B cell (primary cell): ENCODE data around the gene ALKBH5. TPM values are rescaled to one million over a fixed set of nuclear protein-coding genes. Genes with fewer than 3 reads are reported as not detected.

Experiments
- ATAC-seq: fragments of 200-7000 bp; cut with Tn5 transposase; one replicate; pipeline ENCODE4 v1.10.0; 2021; ENCODE audit warnings: low read depth, mild to moderate bottlenecking, moderate number of reproducible peaks, moderate library complexity
- CTCF ChIA-PET: fragments of 350-600 bp; sonication (Branson Sonifier 250); formaldehyde crosslinking; loops from one replicate; lab custom pipeline; 2021; ENCODE audit warnings: antibody characterized with exemption, inconsistent platforms; lab: Charles Lee
- POLR2A ChIA-PET: fragments of 350-600 bp; sonication (Branson Sonifier 250); formaldehyde crosslinking; loops from one replicate; lab custom pipeline; 2021; ENCODE audit warnings: antibody characterized with exemption; lab: Charles Lee
- DNase-seq: peaks from one replicate; pipeline ENCODE4 v3.0.0; 2013
- H2AFZ ChIP-seq: 2 replicates; pipeline ENCODE4 v1.6.1; 2012; ENCODE audit warnings: mild to moderate bottlenecking, low read depth, low read length; ENCODE audit not compliant: insufficient read depth, poor library complexity, severe bottlenecking
- H3K27ac ChIP-seq, 2 donors: 1 replicate in 1 of 2; 2 replicates in 1 of 2; pipeline ENCODE4 v1.5.1; 2012 to 2013; ENCODE audit warnings: low read length in 2 of 2, mild to moderate bottlenecking in 2 of 2, moderate library complexity in 1 of 2
- H3K27me3 ChIP-seq, 4 experiments: fragments of 200-600 bp in 1 of 4; sonication (generic) in 1 of 4; replicated peaks in 1 of 4; 1 replicate in 2 of 4; 2 replicates in 2 of 4; pipeline versions ENCODE4 v1.6.1 to v1.7.0; 2013 to 2016; ENCODE audit warnings: low read length in 3 of 4, mild to moderate bottlenecking in 2 of 4, mixed read lengths in 1 of 4, moderate library complexity in 1 of 4; ENCODE audit not compliant: insufficient read depth in 4 of 4, control insufficient read depth in 3 of 4; ENCODE audit errors: control extremely low read depth in 1 of 4
- H3K36me3 ChIP-seq, 2 experiments: replicated peaks in 1 of 2; 1 replicate in 1 of 2; 2 replicates in 1 of 2; pipeline versions ENCODE4 v1.6.1 to v1.7.1; 2013; ENCODE audit warnings: low read length in 1 of 2; ENCODE audit not compliant: insufficient read depth in 2 of 2, control insufficient read depth in 1 of 2; ENCODE audit errors: control extremely low read depth in 1 of 2, extremely low read depth in 1 of 2
- H3K4me1 ChIP-seq, 2 donors: fragments of 200-600 bp in 1 of 2; sonication (generic) in 1 of 2; 1 replicate in 1 of 2; 2 replicates in 1 of 2; pipeline versions ENCODE4 v1.5.1 to v1.6.1; 2013 to 2017; ENCODE audit warnings: low read length in 2 of 2; ENCODE audit not compliant: control insufficient read depth in 2 of 2, insufficient read depth in 2 of 2
- H3K4me2 ChIP-seq: replicated peaks from 2 replicates; pipeline ENCODE3; 2012; ENCODE audit warnings: mild to moderate bottlenecking, low read depth, low read length; ENCODE audit not compliant: poor library complexity, severe bottlenecking
- H3K4me3 ChIP-seq, 5 experiments: fragments of 200-600 bp in 1 of 5; sonication (generic) in 1 of 5; 1 replicate in 3 of 5; 2 replicates in 2 of 5; pipeline versions ENCODE4 v1.5.1 to v1.7.0; 2011 to 2016; ENCODE audit warnings: low read length in 4 of 5, mild to moderate bottlenecking in 4 of 5, low read depth in 2 of 5, control low read depth in 1 of 5, moderate library complexity in 1 of 5; ENCODE audit not compliant: insufficient read depth in 1 of 5; ENCODE audit errors: control extremely low read depth in 1 of 5, extremely low read depth in 1 of 5
- H3K79me2 ChIP-seq: fragments of 200-600 bp; sonication (generic); one replicate; pipeline ENCODE4 v1.6.0; 2016; ENCODE audit warnings: low read length; ENCODE audit not compliant: control insufficient read depth, insufficient read depth
- H3K9ac ChIP-seq: fragments of 200-600 bp; sonication (generic); 2 replicates; pipeline ENCODE4 v1.6.1; 2017; ENCODE audit warnings: mild to moderate bottlenecking, low read length, moderate library complexity
- H3K9me3 ChIP-seq, 3 donors: one replicate each; pipeline versions ENCODE4 v1.6.1 to v1.7.1; 2013; ENCODE audit warnings: low read length in 2 of 3; ENCODE audit not compliant: control insufficient read depth in 2 of 3, insufficient read depth in 1 of 3; ENCODE audit errors: control extremely low read depth in 1 of 3
- H4K20me1 ChIP-seq: 2 replicates; pipeline ENCODE4 v1.6.0; 2012; ENCODE audit warnings: mild to moderate bottlenecking, low read length; ENCODE audit not compliant: insufficient read depth, control insufficient read depth, poor library complexity, severe bottlenecking
- H3K27ac Mint-ChIP-seq: one replicate; pipeline ENCODE4 v1.8.0; 2021; ENCODE audit warnings: mixed read lengths
- H3K27me3 Mint-ChIP-seq: one replicate; pipeline ENCODE4 v1.8.0; 2021; ENCODE audit warnings: mixed read lengths
- H3K4me1 Mint-ChIP-seq: one replicate; pipeline ENCODE4 v1.8.0; 2021; ENCODE audit warnings: mixed read lengths
- H3K4me3 Mint-ChIP-seq: one replicate; pipeline ENCODE4 v1.8.0; 2021; ENCODE audit warnings: mixed read lengths
- H3K9me3 Mint-ChIP-seq: one replicate; pipeline ENCODE4 v1.8.0; 2022; ENCODE audit warnings: mixed read lengths; ENCODE audit not compliant: insufficient read depth
- CTCF ChIP-seq: fragments of 200-600 bp; IDR thresholded peaks from one replicate; pipeline ENCODE4 v1.8.0; 2022; ENCODE audit warnings: antibody characterized with exemption, mild to moderate bottlenecking
- EZH2 ChIP-seq: IDR thresholded peaks from 2 replicates; pipeline ENCODE4 v1.6.1; 2012; ENCODE audit warnings: borderline replicate concordance, low read depth, mild to moderate bottlenecking, moderate library complexity, low read length; ENCODE audit not compliant: insufficient read depth, poor library complexity, severe bottlenecking
- WGBS: methylation state at CpG from one replicate; pipeline ENCODE4 v1.1.5; 2013; ENCODE audit warnings: missing lambda C conversion rate; ENCODE audit not compliant: insufficient coverage; 5-methylcytosine and 5-hydroxymethylcytosine counted together
- intact Hi-C: fragments of 100-400 bp; cut with micrococcal nuclease; formaldehyde crosslinking; loops from one replicate; pipeline ENCODE4 v1.10.0; 2022
- polyA plus RNA-seq: library from polyadenylated mRNA; depleted of rRNA; stranded (reverse); fragments of >200 nt; gene quantifications from 2 replicates; pipeline ENCODE4 v1.2.3, GENCODE V29; 2012
- total RNA-seq, 2 donors: library from RNA; stranded (reverse); fragments of 120-200 nt in 1 of 2; gene quantifications; 1 replicate in 1 of 2; 2 replicates in 1 of 2; pipeline versions ENCODE4 v1.2.3 to v1.2.4, GENCODE V29; 2013 to 2022

Gene ALKBH5
- total and polyA plus RNA-seq, 2 donors (not counting 1 experiment from before 2014, with no cell fraction given): 63.3 to 104 TPM

DNA sequence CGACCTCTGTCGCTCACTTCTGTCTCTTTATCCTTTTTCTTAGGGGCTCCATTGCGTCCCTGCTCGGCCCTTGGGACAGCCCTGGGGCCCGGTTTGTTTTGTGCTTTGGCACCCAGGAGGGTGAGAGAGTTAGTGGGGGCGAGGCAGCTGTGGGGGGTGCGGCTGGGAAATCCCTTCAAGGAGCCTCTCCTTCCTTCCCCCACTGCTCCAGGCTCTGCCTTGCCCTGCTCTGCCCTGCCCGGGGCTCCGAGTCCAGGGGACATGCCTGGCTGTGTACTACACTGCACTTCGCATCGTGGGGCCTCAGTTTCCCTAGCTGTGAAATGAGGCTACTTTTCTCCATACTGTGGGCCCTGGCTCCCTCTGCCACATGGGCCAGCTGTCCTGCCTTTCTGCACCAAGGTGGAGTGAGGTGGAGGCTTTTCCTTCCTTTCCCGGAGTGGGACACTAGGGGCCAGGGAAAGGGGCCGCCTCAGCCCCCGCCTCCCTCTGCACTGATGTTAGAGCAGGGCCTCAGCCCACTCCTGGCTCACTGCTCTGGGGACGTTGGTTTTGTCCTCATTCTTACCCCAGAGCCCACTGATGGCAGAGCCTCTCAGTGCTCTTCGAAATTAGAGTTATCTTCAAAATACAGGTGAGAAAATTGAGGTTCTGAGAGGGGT lies 42.8 kb downstream of the ALKBH5 start:
- peaks cover 13% of the 10 kb centered on the region for H3K79me2 ChIP-seq
- no peak for ATAC-seq
- H3K27ac ChIP-seq: no peak overlapping the region

More for the DNA sequence above, 42.8 kb downstream of the ALKBH5 start:
- Histone ChIP-seq H4K20me1 (no peaks in the 10 kb centered on the region), H3K27me3 (no peaks in the 10 kb centered on the region), H3K9me3 (no peaks in the 10 kb centered on the region), H3K9ac (peak overlapping the region; percentile 67), H3K4me2 (peak overlapping the region; percentile 93), H3K4me1 (peaks cover 10 to 16% of the 10 kb centered on the region in 2 donors), H3K4me3 (peak overlapping the region; percentile 59 to 80 (median 70)), H2AFZ (peak overlapping the region; percentile 90), H3K36me3 (no peaks in the 10 kb centered on the region)
- CTCF ChIA-PET: interaction anchor here (1.0 kb wide), 1 partner anchor 9 kb away, joined by 3 read pairs; no protein-coding TSS in a partner anchor
- H3K27ac Mint-ChIP-seq: peak overlapping the region; percentile 76
- POLR2A ChIA-PET: no interaction called here
- TF ChIP-seq CTCF: no peak
- no peak for TF ChIP-seq EZH2
- peaks cover 10% of the 10 kb centered on the region for H3K4me1 Mint-ChIP-seq
- H3K4me3 Mint-ChIP-seq: peak overlapping the region; percentile 91
- H3K27me3 Mint-ChIP-seq: no peaks in the 10 kb centered on the region
- no peak for DNase-seq
- WGBS: 50% methylated on average over 7 of the region's 16 CpGs
- intact Hi-C loops: no loop called here
- H3K9me3 Mint-ChIP-seq: no peaks in the 10 kb centered on the region
